Measurements from ENCODE around the gene GRAMD1B. TPM values are rescaled to one million over a fixed set of nuclear protein-coding genes. Genes with fewer than 3 reads are reported as not detected.

The GRAMD1B gene
- total RNA-seq: 3.1 and 4.5 TPM in 2 replicates

GRCh38 chr11:123429913-123430720 lies at the start of gene GRAMD1B:
Gene GRAMD1B (plus strand): TSS chr11:123430269. CDS start chr11:123430793, 524 bp downstream.

GRCh38 chr11:123654566-123655081 lies 224.6 kb downstream of the GRAMD1B start, which contains the start of gene SCN3B:
Gene SCN3B (minus strand): TSS chr11:123654624. CDS start chr11:123653801, 823 bp downstream.

Other genes with a start within 250 kb of the GRAMD1B start
- gene CLMP, start 235.0 kb upstream of the GRAMD1B start, total RNA-seq: 222 and 262 TPM in 2 replicates
- under 0.01 TPM in 1 of 2 replicates, not detected in the other for gene SCN3B, start 224.4 kb downstream of the GRAMD1B start, total RNA-seq